Measurements from ENCODE around the gene USP34. TPM values are rescaled to one million over a fixed set of nuclear protein-coding genes. Genes with fewer than 3 reads are reported as not detected.
"Not testable (repeated sequence)": the region's sequence is repeated elsewhere in the genome, so short reads cannot be mapped to it uniquely, and the experiment has no call there.

The USP34 gene
- total RNA-seq, 2 donors from 2014 or later = 105 to 120 TPM

GRCh38 chr2:61478086-61478485 is 7.2 kb upstream of the USP34 start:
- WGBS, 2 experiments (ENCODE audit: insufficient coverage in 1 of 2, insufficient read length in 1 of 2) = 96 to 100% methylated on average over 3 to 6 of the region's 6 CpGs
- Mint-ChIP-seq H3K4me3 (no peak overlapping the region), H3K36me3 (ENCODE audit: low read depth) (peaks cover 71% of the 10 kb centered on the region), H3K27me3 (ENCODE audit: insufficient read depth) (no peaks in the 10 kb centered on the region), H3K27ac (peak overlapping the region; percentile 77), H3K4me1 (peaks cover 3% of the 10 kb centered on the region), H3K9me3 (no peaks in the 10 kb centered on the region)
- TF ChIP-seq CTCF (conservative IDR thresholded peaks at IDR 0.05) = no peak
- H3K9ac ChIP-seq (ENCODE audit: extremely low read depth, low read length, poor library complexity, severe bottlenecking) = no peak overlapping the region
- no peak overlapping the region for H3K4me3 ChIP-seq (ENCODE audit: low read length)
- peaks cover 6% of the 10 kb centered on the region for H3K4me1 ChIP-seq (ENCODE audit: control insufficient read depth, insufficient read depth, low read length)
- no peak for DNase-seq
- peaks cover 66% of the 10 kb centered on the region for H3K36me3 ChIP-seq (ENCODE audit: control insufficient read depth, insufficient read depth, low read length)
- H3K9me3 ChIP-seq (ENCODE audit: control insufficient read depth, low read length) = no peaks in the 10 kb centered on the region
- no peak overlapping the region for H3K27ac ChIP-seq (ENCODE audit: low read depth, low read length)
- no peaks in the 10 kb centered on the region for H3K27me3 ChIP-seq (ENCODE audit: control insufficient read depth, insufficient read depth, low read length, poor library complexity, severe bottlenecking)

- not testable (repeated sequence) for H3K27me3 Mint-ChIP-seq (ENCODE audit: insufficient read depth); H3K4me1 Mint-ChIP-seq; DNase-seq; H3K9ac ChIP-seq (ENCODE audit: extremely low read depth, low read length, poor library complexity, severe bottlenecking); H3K27me3 ChIP-seq (ENCODE audit: control insufficient read depth, insufficient read depth, low read length, poor library complexity, severe bottlenecking); H3K9me3 Mint-ChIP-seq; H3K4me3 Mint-ChIP-seq; H3K4me3 ChIP-seq (ENCODE audit: low read length); H3K27ac ChIP-seq (ENCODE audit: low read depth, low read length); H3K4me1 ChIP-seq (ENCODE audit: control insufficient read depth, insufficient read depth, low read length); H3K9me3 ChIP-seq (ENCODE audit: control insufficient read depth, low read length); H3K27ac Mint-ChIP-seq
- peaks cover 56% of the 10 kb centered on the region for H3K36me3 ChIP-seq (ENCODE audit: control insufficient read depth, insufficient read depth, low read length)
- 89 to 95% methylated on average over 5 to 11 of the region's 12 CpGs for WGBS, 2 experiments (ENCODE audit: insufficient coverage in 1 of 2, insufficient read length in 1 of 2)
- peaks cover 62% of the 10 kb centered on the region for H3K36me3 Mint-ChIP-seq (ENCODE audit: low read depth)
Observed at GRCh38 chr2:61476929-61477589, 6.2 kb upstream of the USP34 start.

- H3K9me3 ChIP-seq (ENCODE audit: control insufficient read depth, low read length) = no peaks in the 10 kb centered on the region
- peaks cover 11% of the 10 kb centered on the region for H3K4me1 Mint-ChIP-seq
- H3K27me3 ChIP-seq (ENCODE audit: control insufficient read depth, insufficient read depth, low read length, poor library complexity, severe bottlenecking) = no peaks in the 10 kb centered on the region
- H3K27me3 Mint-ChIP-seq (ENCODE audit: insufficient read depth) = no peaks in the 10 kb centered on the region
- peaks cover 31% of the 10 kb centered on the region for H3K36me3 Mint-ChIP-seq (ENCODE audit: low read depth)
- peak overlapping the region; percentile 96 for H3K9ac ChIP-seq (ENCODE audit: extremely low read depth, low read length, poor library complexity, severe bottlenecking)
- peaks cover 3% of the 10 kb centered on the region for H3K4me1 ChIP-seq (ENCODE audit: control insufficient read depth, insufficient read depth, low read length)
- H3K27ac Mint-ChIP-seq = peak overlapping the region; percentile 91
- peak overlapping the region; percentile 90 for H3K4me3 ChIP-seq (ENCODE audit: low read length)
- H3K4me3 Mint-ChIP-seq = peak overlapping the region; percentile 77
- H3K36me3 ChIP-seq (ENCODE audit: control insufficient read depth, insufficient read depth, low read length) = peaks cover 22% of the 10 kb centered on the region
- H3K27ac ChIP-seq (ENCODE audit: low read depth, low read length) = peak overlapping the region; percentile 93
- no peaks in the 10 kb centered on the region for H3K9me3 Mint-ChIP-seq
- no peak for TF ChIP-seq CTCF (conservative IDR thresholded peaks at IDR 0.05)
- 35 to 45% methylated on average over 15 to 19 of the region's 19 CpGs for WGBS, 2 experiments (ENCODE audit: insufficient coverage in 1 of 2, insufficient read length in 1 of 2)
- DNase-seq = no peak
Observed at GRCh38 chr2:61471905-61472805, 1.3 kb upstream of the USP34 start.

All from endodermal cell (in vitro differentiated cells).